Hepatocyte (in vitro differentiated cells): ENCODE data around the gene HINT2. TPM values are rescaled to one million over a fixed set of nuclear protein-coding genes. Genes with fewer than 3 reads are reported as not detected.

Experiments used
- DNase-seq: peaks from one replicate; pipeline ENCODE4 v3.0.0-alpha.2; 2016; ENCODE audit warnings: low spot score
- H2AFZ ChIP-seq: fragments of 200-600 bp; sonication (generic); 2 replicates; pipeline ENCODE4 v1.6.0; 2016; ENCODE audit warnings: antibody characterized with exemption, mild to moderate bottlenecking
- H3K27ac ChIP-seq: fragments of 200-600 bp; sonication (generic); 2 replicates; pipeline ENCODE4 v1.5.1; 2016; ENCODE audit warnings: mild to moderate bottlenecking
- H3K27me3 ChIP-seq: fragments of 200-600 bp; sonication (generic); 2 replicates; pipeline ENCODE4 v1.6.1; 2016
- H3K36me3 ChIP-seq: fragments of 200-600 bp; sonication (generic); replicated peaks from 2 replicates; pipeline ENCODE4 v1.5.1; 2016; ENCODE audit warnings: low read depth; ENCODE audit not compliant: insufficient read depth
- H3K4me1 ChIP-seq: fragments of 200-600 bp; sonication (generic); 2 replicates; pipeline ENCODE4 v1.5.1; 2016; ENCODE audit warnings: mild to moderate bottlenecking, moderate library complexity; ENCODE audit not compliant: insufficient read depth
- H3K4me2 ChIP-seq: fragments of 200-600 bp; sonication (generic); 2 replicates; pipeline ENCODE4 v1.6.0; 2016
- H3K4me3 ChIP-seq: fragments of 200-600 bp; sonication (generic); 2 replicates; pipeline ENCODE4 v1.5.1; 2016; ENCODE audit warnings: mild to moderate bottlenecking
- H3K79me2 ChIP-seq: fragments of 200-600 bp; sonication (generic); 2 replicates; pipeline ENCODE4 v1.6.0; 2017; ENCODE audit warnings: mild to moderate bottlenecking
- H3K9me2 ChIP-seq: fragments of 200-600 bp; sonication (generic); replicated peaks from 2 replicates; pipeline ENCODE4 v1.6.0; 2017; ENCODE audit warnings: mild to moderate bottlenecking; ENCODE audit not compliant: insufficient read depth
- H3K9me3 ChIP-seq: fragments of 200-600 bp; sonication (generic); 2 replicates; pipeline ENCODE4 v1.5.1; 2016; ENCODE audit warnings: low read depth, mild to moderate bottlenecking
- H4K20me1 ChIP-seq: fragments of 200-600 bp; sonication (generic); 2 replicates; pipeline ENCODE4 v1.6.0; 2016; ENCODE audit warnings: mild to moderate bottlenecking; ENCODE audit not compliant: insufficient read depth, poor library complexity, severe bottlenecking
- CTCF ChIP-seq: fragments of 200-600 bp; sonication (generic); IDR thresholded peaks from 2 replicates; pipeline ENCODE4 v1.5.1; 2016; ENCODE audit warnings: antibody characterized with exemption, mild to moderate bottlenecking; ENCODE audit not compliant: poor library complexity
- EZH2 ChIP-seq: fragments of 200-600 bp; sonication (generic); IDR thresholded peaks from 2 replicates; pipeline ENCODE4 v1.6.1; 2016; ENCODE audit warnings: antibody characterized with exemption, mild to moderate bottlenecking, borderline replicate concordance
- EZH2phosphoT487 ChIP-seq: fragments of 200-600 bp; sonication (generic); IDR thresholded peaks from one replicate; pipeline ENCODE4 v1.6.1; 2018; ENCODE audit warnings: antibody characterized with exemption, mild to moderate bottlenecking, low read depth, moderate library complexity; ENCODE audit not compliant: unreplicated experiment, severe bottlenecking
- WGBS: methylation state at CpG from one replicate; pipeline ENCODE4 v1.1.6; 2016; ENCODE audit warnings: low lambda C conversion rate; ENCODE audit errors: missing lambda C conversion rate; 5-methylcytosine and 5-hydroxymethylcytosine counted together
- polyA plus RNA-seq: library from polyadenylated mRNA; unstranded; fragments of >200 nt; fragmentation: Nextera tagmentation; extraction: Ambion mirVana; gene quantifications from 2 replicates; pipeline ENCODE4 v1.2.1, GENCODE V29; 2016
- total RNA-seq: library from RNA; depleted of rRNA; stranded (reverse); fragments of >200 nt; gene quantifications from 2 replicates; pipeline ENCODE4 v1.2.3, GENCODE V29; 2014

HINT2 gene
- total and polyA plus RNA-seq, 2 experiments from 2014 or later: 45.7 to 87.3 TPM

DNA sequence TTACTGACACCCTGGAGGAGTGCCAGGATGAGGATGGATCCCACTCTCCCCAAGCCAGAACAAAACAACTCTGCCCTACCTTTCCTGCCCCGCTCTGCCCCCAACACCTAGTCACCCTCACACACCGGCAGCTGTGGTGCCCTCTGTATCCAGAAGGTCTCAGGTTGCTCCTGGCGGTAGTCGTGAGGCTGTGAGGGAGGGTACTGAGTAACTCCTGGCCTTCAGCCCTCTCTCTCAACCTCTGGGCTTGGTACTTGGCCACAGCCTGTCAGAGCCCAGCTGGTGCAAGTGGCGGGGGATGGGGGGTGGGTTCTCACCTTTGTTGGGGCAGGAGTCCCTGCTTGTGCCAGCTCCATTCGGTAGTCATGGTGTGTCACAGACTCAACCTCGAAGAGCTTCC is 4.7 kb downstream of the HINT2 start:
- Histone ChIP-seq H3K27ac (no peak overlapping the region), H3K9me3 (no peaks in the 10 kb centered on the region), H3K79me2 (peaks cover 2% of the 10 kb centered on the region), H2AFZ (no peak overlapping the region), H3K4me2 (no peak overlapping the region), H3K4me1 (peaks cover 10% of the 10 kb centered on the region), H3K27me3 (no peaks in the 10 kb centered on the region), H3K4me3 (no peak overlapping the region), H4K20me1 (no peaks in the 10 kb centered on the region), H3K9me2 (no peaks in the 10 kb centered on the region), H3K36me3 (no peaks in the 10 kb centered on the region)
- TF ChIP-seq EZH2: no peak
- no peak for TF ChIP-seq CTCF
- no peak for TF ChIP-seq EZH2phosphoT487
- DNase-seq: no peak
- 97% methylated on average over 5 of the region's 7 CpGs for WGBS

GRCh38 chr9:35808433-35808832 is 6.4 kb downstream of the HINT2 start:
- Histone ChIP-seq H3K4me3 (no peak overlapping the region), H3K36me3 (no peaks in the 10 kb centered on the region), H3K79me2 (peaks cover 2% of the 10 kb centered on the region), H3K27me3 (no peaks in the 10 kb centered on the region), H2AFZ (no peak overlapping the region), H3K9me3 (no peaks in the 10 kb centered on the region), H3K4me1 (peaks cover 3% of the 10 kb centered on the region), H4K20me1 (no peaks in the 10 kb centered on the region), H3K9me2 (no peaks in the 10 kb centered on the region), H3K4me2 (no peak overlapping the region), H3K27ac (no peak overlapping the region)
- WGBS: 98% methylated on average over 9 of the region's 9 CpGs
- no peak for DNase-seq
- TF ChIP-seq EZH2: no peak
- no peak for TF ChIP-seq EZH2phosphoT487
- TF ChIP-seq CTCF: no peak

DNA sequence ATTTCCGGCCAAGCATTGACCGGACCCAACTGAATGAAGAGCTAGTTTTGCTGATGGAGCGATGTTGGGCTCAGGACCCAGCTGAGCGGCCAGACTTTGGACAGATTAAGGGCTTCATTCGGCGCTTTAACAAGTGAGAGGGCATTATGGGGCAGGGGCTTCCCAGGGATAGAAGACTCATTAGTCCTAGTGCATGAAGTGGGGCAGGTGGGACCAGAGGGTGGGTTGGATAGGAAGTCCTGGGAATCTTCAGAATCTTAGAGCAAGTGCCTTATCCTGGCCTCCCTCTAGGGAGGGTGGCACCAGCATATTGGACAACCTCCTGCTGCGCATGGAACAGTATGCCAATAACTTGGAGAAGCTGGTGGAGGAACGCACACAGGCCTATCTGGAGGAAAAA is 8.7 kb downstream of the HINT2 start:
- WGBS: 97% methylated on average over 8 of the region's 8 CpGs
- no peak for TF ChIP-seq EZH2
- no peak for DNase-seq
- Histone ChIP-seq H4K20me1 (no peaks in the 10 kb centered on the region), H3K79me2 (no peaks in the 10 kb centered on the region), H3K4me1 (no peaks in the 10 kb centered on the region), H3K9me3 (no peaks in the 10 kb centered on the region), H3K27me3 (no peaks in the 10 kb centered on the region), H3K27ac (no peak overlapping the region), H3K4me3 (no peak overlapping the region), H3K4me2 (no peak overlapping the region), H3K36me3 (no peaks in the 10 kb centered on the region), H2AFZ (no peak overlapping the region), H3K9me2 (no peaks in the 10 kb centered on the region)

GRCh38 chr9:35801328-35802128 is 13.3 kb downstream of the HINT2 start:
- Histone ChIP-seq H3K4me3 (no peak overlapping the region), H3K4me1 (no peaks in the 10 kb centered on the region), H4K20me1 (no peaks in the 10 kb centered on the region), H3K79me2 (no peaks in the 10 kb centered on the region), H3K4me2 (no peak overlapping the region), H3K27ac (no peak overlapping the region), H3K9me2 (no peaks in the 10 kb centered on the region), H3K36me3 (no peaks in the 10 kb centered on the region), H2AFZ (no peak overlapping the region), H3K9me3 (no peaks in the 10 kb centered on the region), H3K27me3 (no peaks in the 10 kb centered on the region)
- WGBS: 85% methylated on average over 13 of the region's 13 CpGs
- TF ChIP-seq CTCF (no peak), EZH2 (no peak), EZH2phosphoT487 (no peak)
- no peak for DNase-seq
